Common myeloid progenitor, CD34-positive (primary cell): ENCODE data around the gene LIPG.

Source experiments
- CTCF ChIA-PET: fragments of 350-600 bp; sonication (Branson Sonifier 250); formaldehyde crosslinking; loops from one replicate; lab custom pipeline; 2021; ENCODE audit warnings: antibody characterized with exemption; lab: Charles Lee
- POLR2A ChIA-PET: fragments of 350-600 bp; sonication (Branson Sonifier 250); formaldehyde crosslinking; loops from one replicate; lab custom pipeline; 2021; ENCODE audit warnings: antibody characterized with exemption; lab: Charles Lee
- DNase-seq, 3 donors: peaks; one replicate each; pipeline versions ENCODE4 v3.0.0 to v3.0.0-alpha.2; 2013
- H3K27ac ChIP-seq, 2 experiments: 1 replicate in 1 of 2; 2 replicates in 1 of 2; pipeline ENCODE4 v1.7.0; 2013; ENCODE audit warnings: inconsistent platforms in 2 of 2, low read length in 2 of 2, mild to moderate bottlenecking in 2 of 2, low read depth in 1 of 2, moderate library complexity in 1 of 2; ENCODE audit not compliant: severe bottlenecking in 2 of 2, insufficient read depth in 1 of 2, poor library complexity in 1 of 2
- H3K27me3 ChIP-seq, 5 experiments: replicated peaks in 2 of 5; 1 replicate in 3 of 5; 2 replicates in 2 of 5; pipeline versions ENCODE4 v1.6.1 to v1.7.0; 2013; ENCODE audit warnings: low read length in 4 of 5, mild to moderate bottlenecking in 2 of 5, moderate library complexity in 2 of 5, inconsistent platforms in 1 of 5; ENCODE audit not compliant: insufficient read depth in 5 of 5, control insufficient read depth in 4 of 5
- H3K36me3 ChIP-seq, 4 experiments: 1 replicate in 2 of 4; 2 replicates in 2 of 4; pipeline versions ENCODE4 v1.6.1 to v1.7.0; 2013; ENCODE audit warnings: low read length in 3 of 4, control low read depth in 1 of 4, mild to moderate bottlenecking in 1 of 4; ENCODE audit not compliant: control insufficient read depth in 4 of 4, insufficient read depth in 4 of 4
- H3K4me1 ChIP-seq, 4 experiments: 1 replicate in 3 of 4; 2 replicates in 1 of 4; pipeline versions ENCODE4 v1.6.1 to v1.7.1; 2013; ENCODE audit warnings: low read length in 3 of 4, mild to moderate bottlenecking in 3 of 4, control low read depth in 1 of 4, inconsistent platforms in 1 of 4, moderate library complexity in 1 of 4; ENCODE audit not compliant: control insufficient read depth in 4 of 4, insufficient read depth in 4 of 4; ENCODE audit errors: control extremely low read depth in 1 of 4
- H3K4me3 ChIP-seq, 7 experiments: 1 replicate in 4 of 7; 2 replicates in 3 of 7; pipeline versions ENCODE4 v1.5.1 to v1.7.0; 2013; ENCODE audit warnings: mild to moderate bottlenecking in 7 of 7, low read length in 6 of 7, moderate library complexity in 6 of 7, inconsistent platforms in 2 of 7, low read depth in 2 of 7, control low read depth in 1 of 7; ENCODE audit not compliant: insufficient read depth in 4 of 7, control insufficient read depth in 1 of 7; ENCODE audit errors: extremely low read depth in 1 of 7
- H3K9me3 ChIP-seq, 5 experiments: 1 replicate in 4 of 5; 2 replicates in 1 of 5; pipeline versions ENCODE4 v1.6.1 to v1.7.1; 2013; ENCODE audit warnings: low read length in 4 of 5, mild to moderate bottlenecking in 2 of 5, inconsistent platforms in 1 of 5, low read depth in 1 of 5, moderate library complexity in 1 of 5; ENCODE audit not compliant: control insufficient read depth in 4 of 5, insufficient read depth in 2 of 5; ENCODE audit errors: control extremely low read depth in 1 of 5
- WGBS: methylation state at CpG from one replicate; pipeline ENCODE4 v1.1.5; 2013; ENCODE audit not compliant: insufficient coverage; 5-methylcytosine and 5-hydroxymethylcytosine counted together

Gene LIPG

DNA sequence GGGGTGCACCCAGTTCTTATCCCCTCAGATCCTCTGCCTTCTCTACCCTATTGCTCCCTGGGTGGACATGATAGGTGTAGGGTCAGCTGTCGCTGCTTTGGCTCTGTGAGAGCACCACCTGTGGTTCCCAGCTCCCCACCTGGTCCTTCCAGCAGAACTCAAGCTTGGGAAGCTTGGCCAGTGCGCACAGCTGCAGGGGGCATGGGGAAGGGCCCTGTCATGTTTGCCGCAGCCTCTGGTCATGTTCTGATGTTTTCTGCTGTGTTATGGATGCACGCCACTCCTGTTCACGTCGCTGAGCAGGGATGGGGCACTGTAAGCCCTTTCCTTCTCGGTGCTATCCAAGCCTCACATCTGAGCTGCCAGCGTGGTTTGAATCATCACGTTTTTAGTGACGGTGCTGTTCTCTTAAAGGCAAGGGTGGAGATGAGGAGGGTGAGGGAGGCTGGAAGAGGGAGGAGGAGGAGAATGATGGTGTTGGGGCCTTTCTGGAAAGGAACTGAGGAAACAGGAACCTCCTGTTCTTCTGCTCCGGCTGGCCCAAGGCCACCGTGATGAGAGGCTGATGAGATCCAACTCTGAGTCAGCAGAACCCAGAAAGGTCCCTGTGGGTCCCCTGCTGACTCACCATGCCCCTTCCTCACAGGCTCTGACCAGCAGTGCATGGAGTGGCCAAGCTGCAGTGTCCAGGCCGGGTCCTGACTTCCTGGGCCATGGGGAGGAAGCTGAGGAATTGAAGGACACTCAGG is 78.0 kb downstream of the LIPG start:
- H3K9me3 ChIP-seq, result no peaks in the 10 kb centered on the region
- no peaks in the 10 kb centered on the region for H3K36me3 ChIP-seq
- POLR2A ChIA-PET, result no interaction called here
- no peak overlapping the region for H3K4me3 ChIP-seq
- no peak for DNase-seq
- peaks cover 0 to 6% (median 0%) of the 10 kb centered on the region in 5 experiments for H3K27me3 ChIP-seq
- no peaks in the 10 kb centered on the region for H3K4me1 ChIP-seq
- H3K27ac ChIP-seq, result no peak overlapping the region
- CTCF ChIA-PET, result interaction anchor here (1.2 kb wide), 1 partner anchor 12 kb away, joined by 3 read pairs; no protein-coding TSS in a partner anchor
- 86% methylated on average over 13 of the region's 13 CpGs for WGBS

DNA sequence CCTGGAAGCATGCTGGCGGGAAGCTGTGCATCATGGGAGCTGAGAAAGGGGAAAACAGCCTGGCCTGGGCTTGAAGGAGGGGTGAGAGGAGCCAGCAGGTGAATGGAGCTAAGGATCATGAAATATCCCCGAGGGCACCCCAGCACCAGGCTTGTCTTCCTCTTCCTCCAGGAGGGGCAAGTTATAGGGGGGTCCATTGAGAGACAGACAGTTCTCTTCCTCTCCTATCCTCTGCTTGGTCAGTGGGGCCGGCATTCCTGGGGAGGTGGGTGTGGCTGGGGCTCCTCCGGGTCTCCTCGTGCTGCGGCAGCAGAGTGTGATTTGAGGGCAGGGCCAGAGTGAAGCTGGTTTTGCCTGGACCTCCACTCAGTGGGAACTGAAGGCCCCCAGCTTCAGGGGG is 78.9 kb downstream of the LIPG start:
- Histone ChIP-seq H3K27me3 (peaks cover 0 to 6% (median 0%) of the 10 kb centered on the region in 5 experiments), H3K36me3 (no peaks in the 10 kb centered on the region), H3K27ac (no peak overlapping the region), H3K4me3 (no peak overlapping the region), H3K9me3 (no peaks in the 10 kb centered on the region), H3K4me1 (no peaks in the 10 kb centered on the region)
- POLR2A ChIA-PET, result no interaction called here
- 92% methylated on average over 6 of the region's 6 CpGs for WGBS
- no peak for DNase-seq
- CTCF ChIA-PET, result interaction anchor here (1.2 kb wide), 1 partner anchor 13 kb away, joined by 3 read pairs; no protein-coding TSS in a partner anchor

DNA sequence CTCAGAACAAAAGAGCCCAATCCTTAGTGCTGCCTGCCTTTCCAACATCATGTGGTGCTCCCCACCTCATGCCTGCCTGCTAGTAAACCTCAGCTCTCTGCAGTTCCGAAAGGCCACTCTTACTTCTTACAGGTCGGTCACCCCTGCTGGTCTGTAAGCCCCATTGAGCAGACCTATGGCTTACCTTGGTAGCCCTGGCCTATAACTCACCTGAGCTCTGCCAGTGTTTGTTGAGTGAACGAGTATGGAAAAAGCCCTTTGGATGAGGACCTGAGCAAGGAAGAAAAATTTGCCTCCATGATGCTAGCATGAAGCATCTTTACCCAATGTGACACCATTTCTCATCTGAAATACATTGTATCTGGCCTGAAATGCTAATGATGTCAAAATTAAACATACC is 83.3 kb downstream of the LIPG start:
- no peak for DNase-seq
- Histone ChIP-seq H3K9me3 (no peaks in the 10 kb centered on the region), H3K36me3 (no peaks in the 10 kb centered on the region), H3K4me1 (peaks cover 0 to 2% (median 0%) of the 10 kb centered on the region in 4 experiments), H3K27me3 (peaks cover 0 to 4% (median 0%) of the 10 kb centered on the region in 5 experiments), H3K27ac (no peak overlapping the region), H3K4me3 (no peak overlapping the region)
- CTCF ChIA-PET, result no interaction called here
- WGBS, result no CpG with 5 or more reads among the region's 3 CpGs
- POLR2A ChIA-PET, result no interaction called here

DNA sequence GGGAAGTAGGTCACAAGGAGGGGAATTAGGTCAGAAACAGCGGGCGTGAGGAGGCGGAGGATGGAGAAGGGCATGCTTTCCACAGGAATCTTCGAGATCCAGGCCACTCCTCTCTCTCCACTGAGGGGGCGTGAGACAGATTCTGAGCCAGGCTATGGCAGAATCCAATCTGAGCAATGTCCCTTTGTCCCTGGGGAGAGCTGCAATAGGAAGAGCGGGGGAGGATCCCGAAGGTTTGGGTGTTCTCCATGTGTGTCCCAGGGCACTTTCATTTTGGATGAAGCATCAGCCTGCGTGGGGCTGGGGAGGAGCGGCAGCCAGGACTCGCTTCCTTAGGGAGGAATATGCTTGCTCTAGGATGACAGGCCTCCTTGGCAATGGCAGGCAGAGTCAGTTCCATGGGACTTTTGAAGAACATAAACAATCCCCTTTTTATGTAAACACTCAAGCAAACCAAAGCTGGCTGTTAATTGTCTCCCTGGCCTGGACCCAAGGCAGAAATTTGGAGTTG is 84.0 kb downstream of the LIPG start:
- Histone ChIP-seq H3K27ac (no peak overlapping the region), H3K27me3 (peaks cover 0 to under 1% (median 0%) of the 10 kb centered on the region in 5 experiments), H3K4me1 (peaks cover 0 to 2% (median 0%) of the 10 kb centered on the region in 4 experiments), H3K9me3 (no peaks in the 10 kb centered on the region), H3K4me3 (no peak overlapping the region), H3K36me3 (no peaks in the 10 kb centered on the region)
- DNase-seq, result no peak
- CTCF ChIA-PET, result no interaction called here
- POLR2A ChIA-PET, result no interaction called here
- WGBS, result 94% methylated on average over 9 of the region's 10 CpGs

DNA sequence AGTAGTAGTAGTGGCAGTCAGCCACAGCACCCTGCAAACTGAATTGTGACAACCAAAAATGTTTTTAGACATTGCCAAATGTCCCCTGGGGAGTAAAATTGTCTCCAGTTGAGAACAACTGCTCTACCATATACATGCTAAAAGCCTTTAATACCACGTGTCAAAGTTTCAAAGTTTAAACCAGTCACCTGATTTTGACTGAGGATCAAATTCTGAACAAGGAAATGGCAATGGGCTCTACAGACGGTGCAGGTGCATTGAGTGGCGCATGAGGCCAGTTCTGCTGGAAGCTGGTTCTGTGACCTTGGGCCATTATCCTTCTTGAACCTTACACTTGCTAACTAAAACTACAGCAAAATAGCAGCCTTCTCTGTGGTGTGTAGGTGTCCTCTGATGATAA is 85.0 kb downstream of the LIPG start:
- CTCF ChIA-PET, result no interaction called here

DNA sequence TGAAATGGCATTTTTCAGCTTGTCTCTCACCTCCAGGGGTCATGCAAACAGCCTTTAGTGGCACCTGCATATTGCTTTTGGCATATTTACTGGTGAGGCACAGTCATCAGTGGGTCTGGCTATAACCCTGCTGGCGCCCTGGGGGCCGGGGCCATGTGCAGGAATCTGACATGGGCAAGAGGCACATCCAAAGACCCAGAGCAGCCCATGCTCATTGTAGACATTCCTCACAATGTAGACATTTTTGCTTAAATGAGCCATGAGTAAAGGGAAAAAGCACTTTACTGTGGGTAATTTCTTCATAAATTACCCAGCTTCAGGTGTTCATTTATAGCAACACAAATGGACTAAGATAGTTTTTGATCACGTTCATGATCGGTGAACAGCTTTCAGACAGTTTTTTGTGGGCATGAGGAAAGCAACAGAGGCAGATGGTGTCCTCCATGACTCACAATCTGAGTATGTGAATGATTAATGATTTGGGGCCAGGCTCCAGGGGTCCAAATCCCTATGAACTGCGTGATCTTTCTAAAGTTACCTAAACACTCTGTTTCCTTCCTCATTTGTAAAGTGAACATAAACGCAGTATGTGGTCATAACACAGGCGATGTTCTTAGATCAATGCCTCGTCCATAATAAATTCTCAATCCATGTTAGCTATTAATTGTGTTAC is 85.8 kb downstream of the LIPG start:
- Histone ChIP-seq H3K4me3 (no peak overlapping the region), H3K27me3 (no peaks in the 10 kb centered on the region), H3K9me3 (no peaks in the 10 kb centered on the region), H3K36me3 (no peaks in the 10 kb centered on the region), H3K27ac (no peak overlapping the region), H3K4me1 (peaks cover 0 to 2% (median 0%) of the 10 kb centered on the region in 4 experiments)
- ChIA-PET POLR2A (no interaction called here), CTCF (interaction anchor here (1.0 to 1.1 kb wide), 3 partner anchors 10 to 53 kb away, joined by 3 read pairs; no protein-coding TSS in a partner anchor)
- peak in 1 of 3 donors; percentile 12 for DNase-seq
- WGBS, result 100% methylated on average over 2 of the region's 8 CpGs

More for the DNA sequence above, 85.0 kb downstream of the LIPG start:
- no peak overlapping the region for H3K4me3 ChIP-seq
- no peaks in the 10 kb centered on the region for H3K27me3 ChIP-seq
- POLR2A ChIA-PET, result no interaction called here
- no peak overlapping the region for H3K27ac ChIP-seq
- no peaks in the 10 kb centered on the region for H3K36me3 ChIP-seq
- no peaks in the 10 kb centered on the region for H3K9me3 ChIP-seq
- DNase-seq, result no peak
- 95% methylated on average over 3 of the region's 3 CpGs for WGBS
- peaks cover 0 to 2% (median 0%) of the 10 kb centered on the region in 4 experiments for H3K4me1 ChIP-seq

DNA sequence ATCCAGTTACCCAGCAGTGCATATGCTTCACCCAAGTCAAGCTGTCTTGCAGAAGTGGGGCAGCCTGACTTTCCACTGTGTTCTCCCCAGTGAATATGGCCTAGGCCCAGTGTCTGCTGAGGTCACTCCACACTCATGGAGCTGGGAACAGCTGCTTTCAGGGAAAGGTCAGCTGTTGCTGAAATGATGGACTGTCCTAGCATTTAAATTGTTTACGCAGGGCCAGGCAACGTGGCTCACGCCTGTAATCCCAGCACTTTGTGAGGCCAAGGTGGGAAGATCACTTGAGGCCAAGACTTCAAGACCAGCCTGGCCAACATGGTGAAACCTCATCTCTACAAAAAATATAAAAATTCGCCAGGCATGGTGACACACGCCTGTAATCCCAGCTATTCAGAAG is 86.5 kb downstream of the LIPG start:
- H3K36me3 ChIP-seq, result no peaks in the 10 kb centered on the region
- H3K27me3 ChIP-seq, result no peaks in the 10 kb centered on the region
- H3K4me3 ChIP-seq, result no peak overlapping the region
- H3K9me3 ChIP-seq, result no peaks in the 10 kb centered on the region
- 97% methylated on average over 3 of the region's 5 CpGs for WGBS
- no peak for DNase-seq
- ChIA-PET POLR2A (no interaction called here), CTCF (interaction anchor here (1.0 to 1.1 kb wide), 3 partner anchors 9 to 52 kb away, joined by 3 read pairs; no protein-coding TSS in a partner anchor)
- H3K27ac ChIP-seq, result no peak overlapping the region
- peaks cover 0 to 2% (median 0%) of the 10 kb centered on the region in 4 experiments for H3K4me1 ChIP-seq
